ENCODE measurements around the gene ADAM8.

DNA sequence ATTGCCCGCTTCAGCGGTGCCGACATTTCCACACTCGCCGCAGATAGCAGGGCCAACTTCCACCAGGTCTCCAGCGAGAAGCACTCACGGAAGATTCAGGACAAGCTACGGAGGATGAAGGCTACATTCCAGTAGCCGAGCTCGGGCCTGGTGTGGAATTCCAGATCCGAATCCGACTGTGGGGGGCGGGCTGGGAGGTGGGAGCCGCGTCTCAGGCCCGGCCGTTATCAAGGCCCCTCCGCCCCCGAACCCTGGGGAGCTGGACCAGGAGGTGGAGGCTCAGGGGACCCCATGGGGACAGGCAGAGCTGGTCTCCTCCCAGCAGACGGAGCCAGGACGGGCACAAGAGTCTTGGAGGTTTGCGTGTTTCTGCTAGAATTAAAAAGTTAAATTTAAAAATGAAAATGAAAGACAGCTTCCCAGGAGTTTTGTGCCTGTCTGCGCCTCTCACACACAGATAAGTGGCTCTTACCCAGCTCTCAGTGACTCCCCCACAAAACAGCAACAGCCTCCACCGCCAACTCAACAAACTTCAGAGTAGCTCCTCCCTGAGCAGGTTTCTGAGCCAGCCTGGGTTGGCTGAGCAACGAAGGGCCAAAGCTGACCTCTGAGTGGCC is 51.8 kb downstream of the ADAM8 start:
- no peak for TF ChIP-seq POLR2AphosphoS5 (IDR thresholded peaks at IDR 0.05; ENCODE audit: low read depth, low read length)
- no peak for TF ChIP-seq POU2F2 (IDR thresholded peaks at IDR 0.05; ENCODE audit: low read depth, low read length)
- no peak for TF ChIP-seq TAF1 (IDR thresholded peaks at IDR 0.05; ENCODE audit: low read depth, low read length)
- TF ChIP-seq POLR2A (IDR thresholded peaks at IDR 0.05; ENCODE audit: low read depth, low read length), result no peak
- no peak for TF ChIP-seq PAX5 (IDR thresholded peaks at IDR 0.05; ENCODE audit: insufficient read depth, low read length, severe bottlenecking)
